HG03558 (cell line): ENCODE data around the gene RCL1.
"Not testable (repeated sequence)": the region's sequence is repeated elsewhere in the genome, so short reads cannot be mapped to it uniquely, and the experiment has no call there.

Experiments
- ATAC-seq: cut with Tn5 transposase; IDR thresholded peaks from one replicate; pipeline ENCODE4 v1.9.1; 2021; ENCODE audit warnings: moderate number of reproducible peaks; ENCODE audit not compliant: unreplicated experiment; ENCODE audit errors: extremely low read depth

Gene RCL1

DNA sequence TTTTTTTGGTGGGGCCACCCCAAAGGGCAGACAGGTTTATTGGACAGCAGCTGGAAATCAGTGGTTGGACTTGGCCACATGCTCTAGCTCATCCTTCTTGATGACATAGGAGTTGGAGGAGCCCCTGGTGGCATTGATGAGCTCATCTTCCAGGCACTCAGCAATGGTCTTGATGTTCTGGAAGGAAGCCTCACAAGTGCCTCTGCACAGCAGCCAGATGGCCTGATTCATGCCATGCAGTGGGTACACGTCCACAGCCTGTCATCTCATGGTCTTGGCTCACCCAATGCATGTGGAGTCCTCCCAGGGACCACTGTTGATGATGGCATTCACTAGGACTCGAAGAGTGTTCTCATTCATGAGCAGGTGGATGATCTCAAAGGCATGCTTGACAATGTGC lies 11.3 kb upstream of the RCL1 start:
- no peak for ATAC-seq

DNA sequence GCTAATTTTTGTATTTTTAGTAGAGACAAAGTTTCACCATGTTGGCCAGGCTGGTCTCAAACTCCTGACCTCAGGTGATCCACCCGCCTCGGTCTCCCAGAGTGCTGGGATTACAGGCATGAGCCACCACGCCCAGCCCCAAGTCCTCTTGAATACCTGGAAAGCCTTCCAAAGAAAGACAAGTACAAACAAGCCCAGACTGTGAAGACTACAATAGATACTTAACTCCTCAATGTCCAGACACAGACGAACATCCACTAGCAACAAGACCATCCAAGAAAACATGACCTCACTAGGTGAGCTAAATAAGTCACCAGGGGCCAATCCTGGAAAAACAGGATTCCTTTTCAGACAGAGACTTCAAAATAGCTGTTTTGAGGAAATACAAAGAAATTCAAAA lies 9.6 kb upstream of the RCL1 start:
- not testable (repeated sequence) for ATAC-seq

DNA sequence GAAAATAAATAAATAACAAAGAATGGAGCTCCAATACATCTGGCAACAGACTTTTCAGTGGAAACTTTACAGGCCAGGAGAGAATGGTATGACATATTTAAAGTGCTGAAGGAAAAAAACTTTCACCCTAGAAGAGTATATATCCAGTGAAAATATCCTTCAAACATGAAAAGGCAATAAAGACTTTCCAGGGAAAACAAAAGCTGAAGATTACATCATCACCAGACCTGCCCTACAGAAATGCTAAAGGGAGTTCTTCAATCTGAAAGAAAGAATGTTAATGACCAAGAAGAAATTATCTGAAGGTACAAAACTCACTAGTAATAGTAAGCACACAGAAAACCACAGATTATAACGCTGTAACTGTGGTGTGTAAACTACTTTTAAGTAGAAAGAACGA lies 8.3 kb upstream of the RCL1 start:
- no peak for ATAC-seq

DNA sequence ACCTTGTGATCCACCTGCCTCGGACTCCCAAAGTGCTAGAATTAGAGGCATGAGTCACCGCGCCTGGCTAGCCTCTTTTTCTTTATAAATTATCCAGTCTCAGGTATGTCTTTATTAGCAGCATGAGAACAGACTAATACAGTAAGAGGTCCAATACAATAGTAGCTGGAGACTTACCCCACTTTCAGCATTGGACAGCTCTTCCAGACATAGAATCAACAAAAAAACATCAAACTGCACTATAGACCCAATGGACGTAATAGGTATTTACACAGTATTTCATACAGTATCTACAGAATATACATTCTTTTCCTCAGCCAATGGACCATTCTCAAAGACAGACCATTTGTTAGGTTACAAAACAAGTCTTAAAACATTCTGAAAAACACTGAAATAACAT lies 6.1 kb upstream of the RCL1 start:
- no peak for ATAC-seq

DNA sequence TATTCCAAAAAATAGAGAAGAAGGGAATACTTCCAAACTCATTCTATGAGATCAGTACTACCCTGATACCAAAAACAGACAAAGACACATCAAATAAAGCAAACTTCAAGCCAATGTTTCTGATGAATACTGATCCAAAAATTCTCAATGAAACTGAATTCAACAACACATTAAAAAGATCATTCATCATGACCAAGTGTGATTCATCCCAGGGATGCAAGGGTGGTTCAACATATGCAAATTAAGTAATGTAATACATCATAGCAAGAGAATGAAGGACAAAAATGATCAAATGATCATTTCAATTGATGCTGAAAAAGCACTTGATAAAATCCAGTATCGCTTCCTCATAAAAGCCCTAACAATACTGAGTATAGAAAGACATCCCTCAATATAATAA lies 4.9 kb upstream of the RCL1 start:
- ATAC-seq = no peak

DNA sequence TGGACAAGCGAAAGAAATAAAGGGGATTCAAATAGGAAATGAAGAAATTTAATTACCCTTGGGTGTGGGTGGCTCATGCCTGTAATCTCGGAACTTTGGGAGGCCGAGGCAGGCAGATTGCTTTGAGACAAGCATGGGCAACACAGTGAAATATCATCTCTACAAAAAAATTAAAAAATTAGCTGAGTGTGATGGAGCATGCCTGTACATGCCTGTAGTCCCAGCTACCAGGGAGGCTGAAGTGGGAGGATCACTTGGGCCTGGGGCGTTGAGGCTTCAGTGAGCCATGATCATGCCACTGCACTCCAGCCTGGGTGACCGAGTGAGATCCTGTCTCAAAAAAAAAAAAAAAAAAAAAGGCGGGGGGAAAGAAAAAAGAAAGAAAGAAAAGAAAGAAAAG lies 4.0 kb upstream of the RCL1 start:
- no peak for ATAC-seq

DNA sequence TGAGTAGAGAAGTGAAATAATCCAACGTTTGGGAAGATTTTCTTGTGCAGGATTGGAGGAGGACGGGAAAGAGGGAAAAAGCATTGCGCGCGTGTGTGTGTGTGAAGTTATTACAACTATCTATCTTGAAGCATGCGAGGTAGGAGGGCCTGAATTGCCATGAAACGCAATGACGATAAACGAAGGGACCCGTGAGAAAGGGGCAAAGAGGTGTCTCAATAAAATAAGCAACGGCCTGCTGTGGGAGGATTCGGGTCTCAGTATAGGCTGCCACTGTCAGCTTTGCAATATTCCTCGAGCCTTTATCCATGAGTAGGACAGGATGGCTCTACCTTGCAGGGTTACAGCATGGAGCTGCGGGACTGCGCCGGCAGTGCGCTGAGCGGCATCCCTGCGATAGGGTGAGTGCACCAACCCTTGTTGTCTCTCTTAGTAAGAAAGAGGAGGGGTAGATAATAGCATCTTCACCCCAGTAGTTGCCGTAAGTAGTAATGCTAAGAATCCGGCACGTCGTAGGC lies 631 bp upstream of the RCL1 start:
- ATAC-seq = peak; percentile 7

DNA sequence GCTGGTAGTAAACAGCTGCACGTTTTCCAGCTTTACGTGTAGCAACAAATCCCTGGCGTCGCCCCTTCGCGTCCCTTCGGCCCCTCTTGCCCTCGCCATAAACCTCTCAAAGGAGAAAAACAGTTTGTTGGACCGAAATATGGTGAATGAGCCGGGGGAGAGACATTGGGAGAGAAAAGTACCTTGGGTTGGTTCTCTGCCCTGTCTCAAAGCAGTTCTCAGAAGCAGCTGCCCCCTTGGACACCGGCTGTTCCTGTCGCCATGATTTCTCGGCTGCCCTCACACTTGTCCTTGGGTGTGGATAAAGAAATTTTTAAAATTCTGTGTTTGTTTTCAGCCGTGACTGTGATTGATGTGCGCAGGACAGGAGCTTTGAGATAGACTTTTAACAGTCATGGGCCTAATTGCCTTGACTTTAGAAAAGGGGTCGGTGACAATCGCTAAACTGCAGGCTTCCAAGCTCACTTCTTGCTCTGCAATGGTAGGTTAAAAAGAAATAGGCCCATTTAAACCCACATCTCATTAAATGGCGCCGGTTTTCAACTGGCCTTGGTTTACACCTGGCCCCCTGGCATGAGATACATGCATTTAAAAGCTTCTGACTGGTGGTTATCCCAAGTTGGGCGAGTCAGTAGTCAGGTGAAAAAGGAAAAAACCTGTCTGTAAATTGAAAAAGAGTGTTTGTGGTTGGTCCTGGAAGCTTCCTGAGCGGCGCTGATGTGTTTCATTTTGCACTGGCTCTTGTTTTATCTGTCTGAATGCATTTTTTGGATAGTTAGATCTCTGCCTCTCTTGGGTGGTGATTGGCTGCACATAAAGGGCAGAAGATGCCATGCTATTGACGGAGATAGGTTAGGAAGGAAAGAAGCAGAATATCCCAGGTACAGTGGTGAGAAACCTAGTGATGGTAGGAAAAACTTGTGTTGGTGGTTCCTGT lies 983 bp downstream of the RCL1 start:
- ATAC-seq = no peak

DNA sequence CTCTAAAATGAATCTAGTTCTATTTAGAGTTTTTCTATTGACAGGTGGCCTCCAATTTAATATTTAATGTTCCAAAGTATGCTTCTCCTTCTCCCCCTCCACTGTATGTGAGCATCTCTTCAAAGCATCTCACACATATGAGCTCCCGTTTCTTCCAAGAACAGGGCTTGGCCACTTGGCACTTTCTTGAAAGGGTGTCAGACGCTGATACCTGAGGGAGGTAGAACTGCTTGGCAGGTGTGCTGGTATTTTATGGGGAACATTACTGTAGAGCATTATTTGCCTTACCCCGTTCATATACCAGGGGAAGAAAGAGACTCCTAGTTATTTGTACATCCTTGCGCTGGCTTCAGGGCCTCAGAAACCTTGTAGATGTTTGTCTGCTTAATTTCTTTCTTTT lies 1.9 kb downstream of the RCL1 start:
- ATAC-seq = no peak

DNA sequence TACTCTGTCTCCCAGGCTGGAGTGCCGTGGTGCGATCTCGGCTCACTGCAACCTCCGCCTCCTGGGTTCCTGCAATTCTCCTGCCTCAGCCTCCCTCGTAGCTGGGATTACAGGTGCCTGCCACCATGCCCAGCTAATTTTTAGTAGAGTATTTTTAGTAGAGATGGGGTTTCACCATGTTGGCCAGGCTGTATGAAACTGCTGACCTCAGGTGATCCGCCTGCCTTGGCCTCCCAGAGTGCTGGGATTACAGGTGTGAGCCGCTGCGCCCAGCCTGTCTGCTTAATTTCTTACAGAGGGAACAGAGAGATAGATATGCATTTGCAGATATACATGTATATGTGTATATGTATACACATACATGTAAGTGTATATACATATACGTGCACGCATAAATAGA lies 2.4 kb downstream of the RCL1 start:
- ATAC-seq = not testable (repeated sequence)

DNA sequence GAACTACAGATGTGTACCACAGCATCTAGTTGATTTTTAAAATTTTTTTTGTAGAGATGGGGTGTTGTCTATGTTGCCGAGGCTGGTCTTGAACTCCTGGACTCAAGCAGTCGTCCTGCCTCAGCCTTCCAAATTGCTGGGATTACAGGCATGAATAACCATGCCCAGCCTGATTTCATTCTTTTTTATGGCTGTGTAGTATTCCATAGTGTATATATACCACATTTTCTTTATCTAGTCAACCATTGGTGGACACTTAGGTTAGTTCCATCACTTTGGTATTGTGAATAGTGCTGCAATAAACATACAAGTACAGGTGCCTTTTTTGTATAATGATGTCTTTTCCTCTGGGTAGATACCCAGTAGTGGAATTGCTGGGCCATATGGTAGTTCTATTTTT lies 3.8 kb downstream of the RCL1 start:
- ATAC-seq = no peak

DNA sequence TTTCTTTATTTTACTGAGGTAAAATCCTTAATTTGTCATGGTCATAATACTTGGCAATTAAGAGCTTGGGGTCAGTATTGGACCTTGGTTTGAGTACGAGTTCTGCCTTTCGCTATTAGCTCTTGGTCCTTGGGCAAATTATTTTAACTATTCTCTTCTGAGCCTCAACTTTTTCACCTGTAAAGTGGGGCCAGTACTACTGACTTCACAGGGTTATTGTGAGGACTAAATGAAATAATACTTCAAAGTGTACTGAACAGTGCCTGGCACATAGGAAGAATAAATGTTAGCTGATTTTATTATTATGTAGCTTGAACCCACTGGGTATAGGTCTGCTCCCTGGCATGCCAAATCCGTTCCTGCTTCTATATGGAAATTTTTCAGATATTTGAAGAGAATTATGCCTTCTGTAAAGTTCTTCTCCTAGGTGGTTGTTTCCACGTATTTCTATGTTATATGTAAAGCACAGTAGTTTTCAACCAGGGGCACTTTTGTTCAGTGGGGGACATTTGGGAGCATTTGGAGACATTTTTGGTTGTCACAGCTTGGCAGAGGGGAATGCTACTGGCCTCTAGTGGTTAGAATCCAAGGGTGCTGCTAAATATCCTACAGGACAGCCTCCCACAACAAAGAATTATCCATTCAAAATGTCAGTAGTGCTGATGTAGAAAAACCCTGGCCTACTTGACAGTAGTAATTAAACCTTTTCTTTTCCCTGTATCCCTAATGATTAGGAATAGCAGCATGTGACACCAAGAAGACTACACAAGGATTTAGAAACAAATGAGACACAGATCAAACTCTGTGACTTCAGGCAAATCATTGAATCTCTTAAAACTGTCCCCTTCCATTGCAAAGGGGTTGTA lies 4.5 kb downstream of the RCL1 start:
- ATAC-seq = no peak

DNA sequence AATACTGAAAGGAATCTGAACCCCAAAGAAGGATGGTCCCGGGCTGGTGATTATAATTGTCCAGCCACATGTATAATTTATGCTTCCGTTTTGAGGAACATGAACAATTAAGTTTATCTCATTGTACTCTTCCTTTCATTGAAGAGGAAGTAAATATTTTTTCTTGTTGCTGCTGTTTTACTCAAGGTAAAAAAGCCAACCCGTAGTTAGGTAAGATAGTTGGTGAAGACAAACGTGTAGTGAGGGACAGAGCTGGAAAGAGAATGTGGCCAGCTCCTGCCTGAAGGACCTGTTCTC lies 5.1 kb downstream of the RCL1 start:
- no peak for ATAC-seq

DNA sequence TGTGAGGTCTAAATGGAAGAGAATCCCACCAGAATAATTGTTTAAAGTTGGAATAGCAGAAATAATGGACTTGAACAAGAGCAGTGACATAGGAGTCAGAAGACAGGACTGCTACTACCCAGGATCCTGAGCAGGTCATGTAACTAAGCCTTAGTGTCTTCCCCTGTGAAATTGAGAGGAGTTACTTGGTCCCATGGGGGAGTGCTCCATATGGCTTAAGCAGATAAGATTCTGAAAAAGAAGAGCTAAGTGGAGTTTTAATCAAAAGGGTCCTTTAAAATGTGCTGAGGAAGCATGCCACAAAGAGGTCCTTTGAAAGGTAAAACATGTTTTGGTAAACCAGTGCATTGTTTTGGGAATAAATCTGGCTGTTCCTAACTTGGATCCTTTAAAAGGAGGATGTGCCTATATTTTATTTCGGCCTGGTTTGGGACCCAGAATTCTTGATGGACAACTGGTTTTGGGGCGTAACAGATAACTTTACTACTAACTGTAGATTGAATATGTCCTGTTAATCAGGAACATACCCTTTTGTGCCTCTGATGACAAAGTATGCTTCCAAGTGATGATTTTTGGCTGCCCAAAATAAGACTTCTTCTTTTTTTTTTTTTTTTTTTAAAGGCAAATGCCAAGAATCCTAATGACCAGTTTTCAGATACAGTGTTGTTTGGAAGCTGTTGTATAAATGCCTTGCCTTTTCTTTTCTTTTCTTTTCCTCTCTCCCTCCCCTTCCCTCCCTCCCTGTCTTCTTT lies 5.7 kb downstream of the RCL1 start:
- no peak for ATAC-seq

DNA sequence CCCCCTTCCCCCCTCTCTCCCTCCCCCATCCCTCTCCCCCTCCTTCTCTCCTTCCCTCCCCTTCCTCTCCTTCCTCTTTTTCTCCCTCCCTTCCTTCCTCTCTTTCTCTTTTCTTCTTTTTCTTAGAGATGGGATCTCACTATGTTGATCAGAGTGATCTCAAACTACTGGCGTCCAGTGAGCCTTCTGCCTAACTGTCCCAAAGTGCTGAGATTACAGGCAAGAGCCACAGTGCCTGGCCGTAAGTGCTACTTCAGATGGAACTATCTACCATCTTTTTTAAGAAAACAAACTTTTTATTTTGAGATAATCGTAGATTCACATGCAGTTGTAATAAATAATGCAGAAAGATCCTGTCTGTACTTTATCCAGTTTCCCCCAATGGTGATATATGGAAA lies 6.3 kb downstream of the RCL1 start:
- ATAC-seq = no peak

DNA sequence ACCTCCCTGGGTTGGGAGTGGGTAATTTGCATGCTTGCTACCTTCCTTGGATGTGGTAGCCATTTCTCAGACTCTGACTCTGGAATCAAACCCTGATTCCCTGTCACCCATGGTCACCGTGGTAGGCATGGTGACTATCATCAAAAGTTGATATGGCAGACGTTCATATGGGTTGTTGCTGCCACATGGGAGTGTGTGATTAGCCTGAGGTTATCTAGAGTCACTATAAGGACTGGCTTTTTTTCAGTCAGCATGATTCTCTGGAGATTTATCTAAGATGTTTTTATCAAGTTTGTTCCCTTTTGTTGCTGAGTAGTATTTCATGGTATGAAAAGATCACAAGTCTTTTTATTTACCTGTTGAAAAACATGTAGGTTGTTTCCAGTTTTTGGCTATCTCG lies 7.0 kb downstream of the RCL1 start:
- ATAC-seq = no peak

DNA sequence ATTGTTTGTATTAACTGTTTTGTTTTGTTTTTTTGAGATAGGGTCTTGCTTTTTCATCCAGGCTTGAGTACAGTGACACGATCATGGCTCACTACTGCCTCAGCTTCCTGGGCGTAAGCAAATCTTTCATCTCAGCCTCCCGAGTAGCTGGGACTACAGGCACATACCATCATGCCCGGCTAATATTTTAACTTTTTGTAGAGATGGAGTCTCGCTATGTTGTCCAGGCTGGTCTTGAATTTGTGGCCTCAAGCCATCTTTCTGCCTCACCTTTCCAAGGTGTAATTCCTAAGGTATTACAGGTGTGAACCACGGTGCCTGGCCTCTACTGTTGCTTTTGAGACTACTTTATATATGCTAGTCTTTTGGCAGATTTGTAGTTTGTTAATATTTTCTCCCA lies 8.4 kb downstream of the RCL1 start:
- no peak for ATAC-seq

DNA sequence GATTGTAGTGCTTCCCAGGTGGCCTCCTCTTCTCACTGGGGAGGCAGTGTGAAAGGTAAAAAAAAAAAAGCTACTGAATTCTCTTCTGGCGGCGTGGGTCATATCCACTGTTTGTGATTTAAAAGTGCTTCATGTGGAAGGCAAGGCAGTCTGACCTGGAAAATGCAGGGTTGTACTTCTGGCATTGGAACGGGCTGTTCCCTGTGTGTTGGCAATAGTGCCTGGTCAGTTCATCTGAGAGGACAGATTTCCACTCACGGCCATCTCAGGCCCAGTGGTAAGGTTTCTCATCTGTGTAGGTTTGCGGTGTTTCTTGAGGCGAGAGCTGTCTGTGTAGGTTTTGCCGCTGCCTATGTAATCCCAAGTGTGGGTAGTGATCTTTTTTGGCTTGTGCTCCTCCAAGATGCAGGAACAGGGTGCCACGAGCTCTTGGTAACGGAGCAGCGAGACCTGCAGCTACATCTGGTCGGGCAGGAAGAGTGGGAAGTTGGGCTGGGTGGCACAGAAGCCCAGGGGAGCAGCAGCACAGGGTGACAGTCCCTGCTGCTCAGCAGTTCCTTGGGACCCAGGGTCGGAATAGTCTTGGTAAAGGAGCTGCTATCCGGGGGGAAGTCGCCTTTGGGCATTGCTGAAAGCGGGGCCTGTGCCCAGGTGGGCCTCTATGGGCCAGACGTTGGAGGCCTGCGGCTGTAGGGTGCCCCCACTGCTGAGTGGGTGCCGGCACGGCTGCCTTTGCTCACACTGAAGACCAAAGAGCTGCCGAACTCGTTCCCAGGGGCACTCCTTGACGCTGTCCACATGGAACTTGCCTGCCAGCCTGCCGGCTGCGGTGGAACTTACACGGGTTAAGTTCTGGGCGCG lies 11.2 kb downstream of the RCL1 start:
- no peak for ATAC-seq

DNA sequence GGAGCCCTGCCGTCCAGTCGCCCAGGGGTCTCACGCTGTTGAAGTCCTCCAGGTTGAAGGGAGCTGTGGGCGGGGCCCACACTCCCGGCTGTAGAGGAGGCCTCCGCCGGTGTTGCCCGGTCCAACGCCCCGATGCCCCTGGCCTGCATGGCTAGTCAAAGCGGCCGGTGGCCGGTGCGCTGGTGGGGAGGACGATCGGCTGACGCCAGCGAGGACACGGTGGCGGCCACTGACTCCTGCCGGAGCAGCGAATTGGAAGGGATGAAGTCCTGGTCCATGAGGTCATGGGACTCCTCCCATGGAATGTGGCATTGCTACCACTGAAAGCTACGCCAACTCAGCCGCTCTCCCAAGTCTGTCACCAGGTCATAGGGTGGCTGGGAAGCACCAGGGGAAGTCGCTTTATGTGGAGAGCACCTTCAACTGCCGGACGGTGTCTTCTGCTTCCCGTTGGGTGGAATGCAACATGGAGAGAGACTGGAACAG lies 11.8 kb downstream of the RCL1 start:
- no peak for ATAC-seq
